GM21737 (cell line): ENCODE data around the gene RECK.

ENCODE experiments used
- ATAC-seq: cut with Tn5 transposase; IDR thresholded peaks from one replicate; pipeline ENCODE4 v1.9.1; 2021; ENCODE audit warnings: mild to moderate bottlenecking, moderate library complexity; ENCODE audit not compliant: unreplicated experiment

Gene RECK

GRCh38 chr9:36025746-36026145 is 11.0 kb upstream of the RECK start:
- ATAC-seq = no peak

- no peak for ATAC-seq
These were observed 7.5 kb upstream of the RECK start for GRCh38 chr9:36029202-36029601.

GRCh38 chr9:36029765-36030528 is 6.8 kb upstream of the RECK start:
- ATAC-seq = no peak

GRCh38 chr9:36030871-36031270 is 5.8 kb upstream of the RECK start:
- ATAC-seq = no peak

- ATAC-seq = no peak
These were observed 4.7 kb upstream of the RECK start for GRCh38 chr9:36031774-36032555.

- ATAC-seq = no peak
These were observed 2.9 kb upstream of the RECK start for GRCh38 chr9:36033788-36034187.

GRCh38 chr9:36034234-36034633 is 2.5 kb upstream of the RECK start:
- no peak for ATAC-seq

GRCh38 chr9:36035006-36035405 is 1.7 kb upstream of the RECK start:
- ATAC-seq = no peak

GRCh38 chr9:36036253-36036779 is 397 bp upstream of the RECK start:
- ATAC-seq = no peak

- no peak for ATAC-seq
These were observed 923 bp downstream of the RECK start for GRCh38 chr9:36037549-36038122.

- no peak for ATAC-seq
These were observed 2.4 kb downstream of the RECK start for GRCh38 chr9:36039121-36039520.

- no peak for ATAC-seq
These were observed 3.0 kb downstream of the RECK start for GRCh38 chr9:36039696-36040095.

GRCh38 chr9:36040271-36040925 is 3.7 kb downstream of the RECK start:
- ATAC-seq = no peak

GRCh38 chr9:36041506-36041905 is 4.8 kb downstream of the RECK start:
- no peak for ATAC-seq

GRCh38 chr9:36045610-36046009 is 8.9 kb downstream of the RECK start:
- ATAC-seq = no peak

GRCh38 chr9:36046923-36047322 is 10.2 kb downstream of the RECK start:
- ATAC-seq = no peak

- no peak for ATAC-seq
These were observed 12.7 kb downstream of the RECK start for GRCh38 chr9:36049408-36049807.

GRCh38 chr9:36050476-36050875 is 13.8 kb downstream of the RECK start:
- no peak for ATAC-seq

GRCh38 chr9:36051317-36051716 is 14.6 kb downstream of the RECK start:
- ATAC-seq = peak; percentile 72

GRCh38 chr9:36053971-36054370 is 17.3 kb downstream of the RECK start:
- ATAC-seq = no peak

- ATAC-seq = no peak
These were observed 20.2 kb downstream of the RECK start for GRCh38 chr9:36056896-36057295.
